DOHH2 (cell line): Measurements from ENCODE around the gene P4HB.

Source experiments
- H3F3A ChIP-seq: fragments of 200-600 bp; sonication (generic), shearing (Covaris generic); 2 replicates; pipeline ENCODE4 v1.6.0; 2016; ENCODE audit warnings: antibody characterized with exemption, mild to moderate bottlenecking; ENCODE audit not compliant: control insufficient read depth, insufficient read depth
- H3K27ac ChIP-seq: fragments of 200-600 bp; sonication (generic); 2 replicates; pipeline ENCODE4 v1.5.1; 2014; ENCODE audit warnings: low read depth, mild to moderate bottlenecking, low read length, moderate library complexity
- H3K27me3 ChIP-seq: fragments of 200-600 bp; sonication (generic); 2 replicates; pipeline ENCODE4 v1.6.1; 2014; ENCODE audit warnings: mild to moderate bottlenecking, low read length, mixed read lengths; ENCODE audit not compliant: control insufficient read depth
- H3K36me3 ChIP-seq: fragments of 200-600 bp; sonication (generic); 2 replicates; pipeline ENCODE4 v1.6.1; 2014; ENCODE audit warnings: mild to moderate bottlenecking, low read length, moderate library complexity, mixed read lengths; ENCODE audit not compliant: control insufficient read depth
- H3K4me1 ChIP-seq: fragments of 200-600 bp; sonication (generic); 2 replicates; pipeline ENCODE4 v1.6.1; 2014; ENCODE audit warnings: mild to moderate bottlenecking, low read length, mixed read lengths; ENCODE audit not compliant: control insufficient read depth
- H3K4me2 ChIP-seq: fragments of 200-600 bp; sonication (generic); 2 replicates; pipeline ENCODE4 v1.6.0; 2014; ENCODE audit warnings: mild to moderate bottlenecking, low read length, moderate library complexity
- H3K4me3 ChIP-seq: fragments of 200-600 bp; sonication (generic); 2 replicates; pipeline ENCODE4 v1.5.1; 2014; ENCODE audit warnings: mild to moderate bottlenecking, low read length, mixed read lengths
- H3K79me2 ChIP-seq: fragments of 200-600 bp; sonication (generic); 2 replicates; pipeline ENCODE4 v1.6.1; 2014; ENCODE audit warnings: mild to moderate bottlenecking, low read length, mixed read lengths; ENCODE audit not compliant: control insufficient read depth
- H3K9me2 ChIP-seq: fragments of 200-600 bp; sonication (generic); replicated peaks from 2 replicates; pipeline ENCODE4 v1.6.1; 2014; ENCODE audit warnings: mild to moderate bottlenecking, low read length, mixed read lengths; ENCODE audit not compliant: control insufficient read depth
- H3K9me3 ChIP-seq: fragments of 200-600 bp; sonication (generic); 2 replicates; pipeline ENCODE4 v1.6.1; 2014; ENCODE audit warnings: antibody characterized with exemption, low read length, mixed read lengths; ENCODE audit not compliant: control insufficient read depth, insufficient read depth
- H4K20me1 ChIP-seq: fragments of 200-600 bp; sonication (generic); 2 replicates; pipeline ENCODE4 v1.6.0; 2014; ENCODE audit warnings: low read depth, mild to moderate bottlenecking, antibody characterized with exemption, low read length, moderate library complexity; ENCODE audit not compliant: control insufficient read depth, insufficient read depth
- CTCF ChIP-seq: fragments of 200-600 bp; sonication (generic); IDR thresholded peaks from one replicate; pipeline ENCODE4 v1.5.1; 2014; ENCODE audit warnings: antibody characterized with exemption, mild to moderate bottlenecking, low read depth, low read length; ENCODE audit not compliant: poor library complexity, severe bottlenecking
- EZH2phosphoT487 ChIP-seq: fragments of 200-600 bp; sonication (generic); IDR thresholded peaks from 2 replicates; pipeline ENCODE4 v1.6.1; 2017; ENCODE audit warnings: borderline replicate concordance, mild to moderate bottlenecking, antibody characterized with exemption, low read length, moderate library complexity, mixed read lengths

The P4HB gene

GRCh38 chr17:81821147-81821546, 39.2 kb downstream of the P4HB start:
- Histone ChIP-seq H3F3A (no peaks in the 10 kb centered on the region), H3K4me3 (no peak overlapping the region), H3K4me1 (no peaks in the 10 kb centered on the region), H3K9me2 (no peaks in the 10 kb centered on the region), H3K27ac (no peak overlapping the region), H3K4me2 (no peak overlapping the region), H3K79me2 (no peaks in the 10 kb centered on the region), H4K20me1 (no peaks in the 10 kb centered on the region), H3K9me3 (no peaks in the 10 kb centered on the region), H3K27me3 (no peaks in the 10 kb centered on the region), H3K36me3 (no peaks in the 10 kb centered on the region)
- TF ChIP-seq EZH2phosphoT487: no peak
- TF ChIP-seq CTCF: no peak

- no peak overlapping the region for H3K4me3 ChIP-seq
- H3K79me2 ChIP-seq: no peaks in the 10 kb centered on the region
- H3K4me1 ChIP-seq: no peaks in the 10 kb centered on the region
- no peak overlapping the region for H3K4me2 ChIP-seq
- H3K27me3 ChIP-seq: no peaks in the 10 kb centered on the region
- no peaks in the 10 kb centered on the region for H3K36me3 ChIP-seq
- no peaks in the 10 kb centered on the region for H3F3A ChIP-seq
- no peaks in the 10 kb centered on the region for H3K9me2 ChIP-seq
- H4K20me1 ChIP-seq: no peaks in the 10 kb centered on the region
- H3K27ac ChIP-seq: no peak overlapping the region
- no peaks in the 10 kb centered on the region for H3K9me3 ChIP-seq
- TF ChIP-seq CTCF (no peak), EZH2phosphoT487 (no peak)
Observed at GRCh38 chr17:81819708-81820107, 40.6 kb downstream of the P4HB start.

GRCh38 chr17:81817758-81818147, 42.6 kb downstream of the P4HB start:
- H3K36me3 ChIP-seq: no peaks in the 10 kb centered on the region
- no peak overlapping the region for H3K27ac ChIP-seq
- H4K20me1 ChIP-seq: no peaks in the 10 kb centered on the region
- H3K9me3 ChIP-seq: no peaks in the 10 kb centered on the region
- no peaks in the 10 kb centered on the region for H3K9me2 ChIP-seq
- H3K4me2 ChIP-seq: no peak overlapping the region
- H3K4me3 ChIP-seq: no peak overlapping the region
- no peaks in the 10 kb centered on the region for H3K79me2 ChIP-seq
- H3F3A ChIP-seq: no peaks in the 10 kb centered on the region
- no peaks in the 10 kb centered on the region for H3K4me1 ChIP-seq
- H3K27me3 ChIP-seq: no peaks in the 10 kb centered on the region
- TF ChIP-seq EZH2phosphoT487 (no peak), CTCF (no peak)

- no peaks in the 10 kb centered on the region for H3K27me3 ChIP-seq
- no peaks in the 10 kb centered on the region for H3K4me1 ChIP-seq
- no peak overlapping the region for H3K4me3 ChIP-seq
- no peaks in the 10 kb centered on the region for H3K79me2 ChIP-seq
- no peak overlapping the region for H3K4me2 ChIP-seq
- H3K27ac ChIP-seq: no peak overlapping the region
- H3K9me3 ChIP-seq: no peaks in the 10 kb centered on the region
- H3F3A ChIP-seq: no peaks in the 10 kb centered on the region
- no peaks in the 10 kb centered on the region for H3K36me3 ChIP-seq
- no peaks in the 10 kb centered on the region for H3K9me2 ChIP-seq
- no peaks in the 10 kb centered on the region for H4K20me1 ChIP-seq
- TF ChIP-seq CTCF (no peak), EZH2phosphoT487 (no peak)
Observed at GRCh38 chr17:81815646-81815986, 44.7 kb downstream of the P4HB start.
